ENCODE results near the gene ABCA8.

ABCA8 gene

GRCh38 chr17:68821860-68822696, 133.1 kb downstream of the ABCA8 start:
- peak; percentile 87 for DNase-seq

GRCh38 chr17:68820825-68821481, 134.2 kb downstream of the ABCA8 start:
- DNase-seq = no peak

- DNase-seq = no peak
Measured at GRCh38 chr17:68820476-68820824, 134.7 kb downstream of the ABCA8 start.

- no peak for DNase-seq
Measured at GRCh38 chr17:68819465-68819864, 135.7 kb downstream of the ABCA8 start.
